DND-41 (cell line): ENCODE results near the gene ARHGAP6.

Experiments used
- ATAC-seq: fragments of 200-7000 bp; cut with Tn5 transposase; 3 replicates; pipeline ENCODE4 v1.9.1; 2021; ENCODE audit warnings: low read depth; ENCODE audit not compliant: insufficient read depth
- DNase-seq: peaks from one replicate; pipeline ENCODE4 v3.0.0-alpha.2; 2020
- H2AFZ ChIP-seq: 2 replicates; pipeline ENCODE4 v1.6.0; 2012; ENCODE audit warnings: low read depth, low read length
- H3K27ac ChIP-seq: 2 replicates; pipeline ENCODE4 v1.5.1; 2012; ENCODE audit warnings: low read length, inconsistent platforms
- H3K27me3 ChIP-seq: fragments of 200-600 bp; sonication (generic); 2 replicates; pipeline ENCODE4 v1.6.0; 2012; ENCODE audit warnings: low read length, mild to moderate bottlenecking, inconsistent platforms; ENCODE audit not compliant: insufficient read depth, poor library complexity
- H3K36me3 ChIP-seq: 2 replicates; pipeline ENCODE4 v1.5.1; 2012; ENCODE audit warnings: low read length, inconsistent platforms; ENCODE audit not compliant: insufficient read depth
- H3K4me1 ChIP-seq: 2 replicates; pipeline ENCODE4 v1.5.1; 2012; ENCODE audit warnings: mild to moderate bottlenecking, low read length; ENCODE audit not compliant: insufficient read depth
- H3K4me2 ChIP-seq: 2 replicates; pipeline ENCODE4 v1.6.0; 2012; ENCODE audit warnings: mild to moderate bottlenecking, moderate library complexity, low read length, inconsistent platforms; ENCODE audit not compliant: insufficient read depth
- H3K4me3 ChIP-seq, 2 experiments: fragments of 200-600 bp in 1 of 2; shearing (Covaris generic) in 1 of 2; 2 replicates each; pipeline ENCODE4 v1.5.1; 2012 to 2016; ENCODE audit warnings: inconsistent platforms in 2 of 2, low read length in 2 of 2, mild to moderate bottlenecking in 2 of 2, low read depth in 1 of 2, moderate library complexity in 1 of 2
- H3K79me2 ChIP-seq: 2 replicates; pipeline ENCODE4 v1.6.0; 2012; ENCODE audit warnings: low read length, inconsistent platforms; ENCODE audit not compliant: insufficient read depth
- H3K9ac ChIP-seq: 2 replicates; pipeline ENCODE4 v1.6.0; 2012; ENCODE audit warnings: low read depth, mild to moderate bottlenecking, inconsistent platforms, low read length, moderate library complexity
- H3K9me3 ChIP-seq: 2 replicates; pipeline ENCODE4 v1.5.1; 2012; ENCODE audit warnings: low read length, moderate library complexity, mild to moderate bottlenecking, inconsistent platforms; ENCODE audit not compliant: insufficient read depth, severe bottlenecking
- H4K20me1 ChIP-seq: 2 replicates; pipeline ENCODE4 v1.6.0; 2012; ENCODE audit warnings: low read length; ENCODE audit not compliant: insufficient read depth
- EZH2 ChIP-seq: IDR thresholded peaks from 3 replicates; pipeline ENCODE4 v1.6.1; 2012; ENCODE audit warnings: borderline replicate concordance, low read depth, mild to moderate bottlenecking, moderate library complexity, low read length, inconsistent platforms; ENCODE audit not compliant: severe bottlenecking
- TF ChIP-seq, protein P1 (sequence below): IDR thresholded peaks from 2 replicates; pipeline ENCODE4 v1.5.1; 2012; ENCODE audit warnings: borderline replicate concordance, low read length, moderate library complexity, mild to moderate bottlenecking; ENCODE audit not compliant: poor library complexity, severe bottlenecking; ENCODE audit errors: extremely low read depth

Gene ARHGAP6

DNA sequence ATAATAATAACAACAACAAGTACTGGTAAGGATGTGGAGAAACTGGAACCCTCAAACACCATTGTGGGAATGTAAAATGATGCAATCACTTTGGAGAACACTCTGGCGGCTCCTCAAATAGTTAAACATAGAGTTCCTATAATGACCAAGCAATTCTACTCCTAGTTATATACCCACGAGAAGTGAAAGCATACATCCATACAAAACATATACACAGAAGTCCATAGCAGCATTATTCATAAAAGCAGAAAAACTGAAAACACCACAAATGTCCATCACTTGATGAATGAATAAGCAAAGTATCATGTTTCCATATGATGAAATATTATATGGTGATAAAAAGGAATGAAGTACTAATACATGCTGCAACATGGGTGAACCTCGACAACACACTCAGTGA is 255.8 kb downstream of the ARHGAP6 start:
- Histone ChIP-seq H3K79me2 (no peaks in the 10 kb centered on the region), H3K36me3 (no peaks in the 10 kb centered on the region), H3K27me3 (no peaks in the 10 kb centered on the region), H3K4me2 (no peak overlapping the region), H3K27ac (no peak overlapping the region), H3K4me1 (no peaks in the 10 kb centered on the region), H4K20me1 (no peaks in the 10 kb centered on the region), H3K9ac (no peak overlapping the region), H3K4me3 (no peak overlapping the region), H3K9me3 (no peaks in the 10 kb centered on the region), H2AFZ (no peak overlapping the region)
- no peak for TF ChIP-seq EZH2
- TF ChIP-seq, protein P1, sequence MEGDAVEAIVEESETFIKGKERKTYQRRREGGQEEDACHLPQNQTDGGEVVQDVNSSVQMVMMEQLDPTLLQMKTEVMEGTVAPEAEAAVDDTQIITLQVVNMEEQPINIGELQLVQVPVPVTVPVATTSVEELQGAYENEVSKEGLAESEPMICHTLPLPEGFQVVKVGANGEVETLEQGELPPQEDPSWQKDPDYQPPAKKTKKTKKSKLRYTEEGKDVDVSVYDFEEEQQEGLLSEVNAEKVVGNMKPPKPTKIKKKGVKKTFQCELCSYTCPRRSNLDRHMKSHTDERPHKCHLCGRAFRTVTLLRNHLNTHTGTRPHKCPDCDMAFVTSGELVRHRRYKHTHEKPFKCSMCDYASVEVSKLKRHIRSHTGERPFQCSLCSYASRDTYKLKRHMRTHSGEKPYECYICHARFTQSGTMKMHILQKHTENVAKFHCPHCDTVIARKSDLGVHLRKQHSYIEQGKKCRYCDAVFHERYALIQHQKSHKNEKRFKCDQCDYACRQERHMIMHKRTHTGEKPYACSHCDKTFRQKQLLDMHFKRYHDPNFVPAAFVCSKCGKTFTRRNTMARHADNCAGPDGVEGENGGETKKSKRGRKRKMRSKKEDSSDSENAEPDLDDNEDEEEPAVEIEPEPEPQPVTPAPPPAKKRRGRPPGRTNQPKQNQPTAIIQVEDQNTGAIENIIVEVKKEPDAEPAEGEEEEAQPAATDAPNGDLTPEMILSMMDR: no peak
- DNase-seq (no peak), ATAC-seq (no peak)

DNA sequence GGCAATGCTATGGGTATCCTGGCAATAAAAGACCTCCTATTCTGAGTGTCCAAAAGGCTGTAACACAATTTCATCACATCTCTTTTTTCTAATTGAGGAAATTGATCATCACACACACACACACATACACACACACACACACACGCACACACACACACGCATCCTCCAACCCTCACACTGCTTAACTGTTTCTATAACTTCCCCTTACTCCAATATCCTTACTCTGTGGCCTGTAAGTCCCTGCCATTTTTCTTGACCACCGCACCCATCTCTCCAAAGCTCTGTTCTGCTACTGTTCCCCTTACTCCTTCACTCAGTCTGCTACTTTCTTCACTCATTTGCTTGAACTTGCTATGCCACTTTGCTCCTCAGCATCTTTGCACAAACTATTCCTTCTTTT is 256.9 kb downstream of the ARHGAP6 start:
- no peak overlapping the region for H3K4me2 ChIP-seq
- no peaks in the 10 kb centered on the region for H3K27me3 ChIP-seq
- no peaks in the 10 kb centered on the region for H4K20me1 ChIP-seq
- TF ChIP-seq, protein P1: no peak
- no peak for TF ChIP-seq EZH2
- H3K27ac ChIP-seq: no peak overlapping the region
- H2AFZ ChIP-seq: no peak overlapping the region
- H3K4me3 ChIP-seq: no peak overlapping the region
- DNase-seq (no peak), ATAC-seq (no peak)
- no peaks in the 10 kb centered on the region for H3K9me3 ChIP-seq
- H3K79me2 ChIP-seq: no peaks in the 10 kb centered on the region
- no peak overlapping the region for H3K9ac ChIP-seq
- H3K4me1 ChIP-seq: no peaks in the 10 kb centered on the region
- no peaks in the 10 kb centered on the region for H3K36me3 ChIP-seq

- no peaks in the 10 kb centered on the region for H3K9me3 ChIP-seq
- H3K79me2 ChIP-seq: no peaks in the 10 kb centered on the region
- no peaks in the 10 kb centered on the region for H3K4me1 ChIP-seq
- DNase-seq: no peak
- H3K27ac ChIP-seq: no peak overlapping the region
- no peaks in the 10 kb centered on the region for H3K27me3 ChIP-seq
- no peak for ATAC-seq
- H3K36me3 ChIP-seq: no peaks in the 10 kb centered on the region
- H4K20me1 ChIP-seq: no peaks in the 10 kb centered on the region
- H3K4me3 ChIP-seq: no peak overlapping the region
- no peak overlapping the region for H3K9ac ChIP-seq
- TF ChIP-seq, protein P1: no peak
- TF ChIP-seq EZH2: no peak
- no peak overlapping the region for H2AFZ ChIP-seq
- no peak overlapping the region for H3K4me2 ChIP-seq
These were observed 257.7 kb downstream of the ARHGAP6 start for GRCh38 chrX:11408109-11408405.
